ENCODE data around the gene EXOC3.
A peak's percentile ranks its signal among the peaks of the same experiment; 100 is the strongest.
"Not testable (repeated sequence)": the region's sequence is repeated elsewhere in the genome, so short reads cannot be mapped to it uniquely, and the experiment has no call there.

The EXOC3 gene

DNA sequence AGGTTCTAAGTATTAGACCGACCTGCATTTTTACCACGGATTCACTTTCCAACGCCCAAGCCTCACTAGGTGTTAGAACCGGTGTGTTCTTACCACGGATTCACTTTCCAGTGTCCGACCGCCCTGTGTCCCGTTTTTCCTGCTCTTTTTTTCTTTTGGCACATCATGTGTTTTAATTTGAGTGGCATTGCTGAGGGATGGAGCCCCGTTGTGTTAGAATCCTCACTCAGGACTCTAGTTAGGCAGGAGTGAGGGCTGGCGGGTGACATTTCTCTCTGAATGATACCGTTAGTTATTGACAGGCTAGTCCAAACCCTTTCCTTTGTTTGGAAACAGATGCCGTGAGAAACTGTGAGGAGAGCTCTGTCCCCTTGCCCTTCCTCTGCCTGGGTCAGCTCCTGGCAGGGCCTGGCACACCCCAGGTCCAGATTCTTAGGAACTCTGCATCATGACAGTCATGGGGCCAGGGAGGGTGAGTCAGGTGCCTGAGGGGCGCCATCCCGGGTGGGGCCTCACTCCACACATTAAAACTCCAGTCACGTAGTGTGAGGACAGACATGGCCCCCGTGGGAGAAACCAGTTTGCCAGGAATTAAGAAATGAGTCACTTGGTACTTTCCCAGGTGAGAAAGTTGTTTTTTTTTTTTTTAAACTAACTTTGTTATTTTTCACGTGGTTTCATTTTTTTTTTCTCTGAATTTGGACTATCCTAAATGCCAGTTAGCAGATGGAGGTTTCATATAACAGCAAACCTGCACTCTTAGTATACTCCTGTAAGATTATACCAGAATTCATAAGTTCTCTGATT is 15.8 kb downstream of the EXOC3 start:
- peak; percentile 78 to 82 for DNase-seq

GRCh38 chr5:459562-460272 is 16.7 kb downstream of the EXOC3 start:
- no peak for DNase-seq

- no peak for DNase-seq
These were observed 17.3 kb downstream of the EXOC3 start for GRCh38 chr5:460273-460625.

- DNase-seq: no peak
These were observed 19.1 kb downstream of the EXOC3 start for GRCh38 chr5:462051-462481.

DNA sequence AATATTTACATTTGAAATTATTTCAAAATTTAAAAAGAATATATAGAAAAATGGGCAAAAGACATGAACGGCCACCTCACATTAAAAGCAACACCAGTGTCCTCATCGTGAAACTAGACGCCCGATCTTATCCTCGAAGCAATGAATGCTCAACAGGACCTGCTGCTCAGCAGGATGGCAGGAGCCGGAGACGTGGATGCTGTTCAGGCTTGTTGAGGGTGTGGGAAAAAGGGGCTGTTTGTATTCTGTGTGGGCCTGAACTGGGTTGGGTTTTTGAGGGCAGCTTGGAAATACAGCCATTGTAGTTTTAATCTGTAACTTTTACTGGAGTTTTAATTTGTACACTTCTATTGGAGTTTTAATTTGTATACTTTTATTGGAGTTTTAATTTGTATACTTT is 20.3 kb downstream of the EXOC3 start:
- no peak for DNase-seq

- DNase-seq: peak; percentile 65 to 69
These were observed 21.0 kb downstream of the EXOC3 start for GRCh38 chr5:463952-464351.

GRCh38 chr5:464446-464842 is 21.5 kb downstream of the EXOC3 start:
- DNase-seq: no peak

- no peak for DNase-seq
These were observed 22.0 kb downstream of the EXOC3 start for GRCh38 chr5:464843-465590.

DNA sequence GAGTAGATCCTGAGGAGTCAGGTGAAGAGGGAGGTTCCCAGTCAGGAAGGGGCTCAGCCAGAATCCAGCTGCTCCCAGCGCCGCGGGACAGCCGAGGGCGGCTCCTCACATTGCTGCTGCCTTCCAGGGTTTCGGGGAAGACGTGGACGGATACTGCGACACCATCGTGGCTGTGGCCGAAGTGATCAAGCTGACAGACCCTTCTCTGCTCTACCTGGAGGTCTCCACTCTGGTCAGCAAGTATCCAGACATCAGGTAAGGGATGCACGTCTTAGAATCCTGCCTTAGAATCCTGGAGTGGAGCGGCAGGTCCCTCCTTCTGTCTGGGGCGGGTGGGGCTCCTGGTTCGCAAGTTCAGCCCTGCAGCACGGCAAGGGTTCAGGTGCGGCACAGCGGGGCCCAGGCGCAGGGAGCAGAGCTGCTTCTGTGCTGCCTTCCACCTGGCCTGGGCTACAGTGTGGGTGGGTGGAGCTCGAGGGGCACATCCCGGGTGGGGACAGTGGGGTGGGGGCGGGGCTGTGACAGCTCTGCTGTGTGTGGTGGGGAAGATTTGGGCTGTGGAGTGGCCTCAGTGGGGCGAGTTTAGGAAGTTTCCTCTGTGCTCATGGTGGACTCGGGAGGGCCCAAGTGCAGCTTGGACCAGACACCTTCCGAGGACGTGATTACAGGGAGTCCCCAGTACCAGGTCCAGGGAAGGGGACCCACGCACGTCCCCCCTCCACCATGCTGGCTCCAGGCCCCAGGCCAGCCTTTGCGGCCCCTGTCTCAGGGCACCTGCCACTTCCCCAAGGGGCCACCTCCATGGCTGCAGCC is 22.8 kb downstream of the EXOC3 start:
- DNase-seq: no peak

DNA sequence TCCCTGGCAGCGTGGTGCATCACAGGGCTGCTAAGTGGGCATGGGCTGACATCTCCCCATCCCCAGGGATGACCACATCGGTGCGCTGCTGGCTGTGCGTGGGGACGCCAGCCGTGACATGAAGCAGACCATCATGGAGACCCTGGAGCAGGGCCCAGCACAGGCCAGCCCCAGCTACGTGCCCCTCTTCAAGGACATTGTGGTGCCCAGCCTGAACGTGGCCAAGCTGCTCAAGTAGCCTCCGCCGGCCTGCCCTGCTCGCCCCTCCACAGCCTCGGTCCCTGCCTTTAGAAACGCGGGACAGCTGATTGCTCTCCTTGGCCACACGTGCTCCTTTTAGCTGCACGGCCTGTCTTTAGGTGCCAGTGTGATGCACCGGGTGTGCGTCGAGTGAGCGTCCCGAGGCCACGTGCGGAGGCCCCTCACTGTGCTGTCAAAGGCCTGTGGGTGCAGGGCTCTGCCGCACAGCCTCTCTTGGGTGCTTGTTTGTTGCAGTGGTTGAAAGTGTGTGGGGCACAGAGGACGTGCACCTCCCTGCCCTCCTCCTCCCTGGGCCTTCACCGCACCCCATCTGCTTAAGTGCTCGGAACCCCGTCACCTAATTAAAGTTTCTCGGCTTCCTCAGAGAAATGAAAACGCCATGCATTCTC is 23.8 kb downstream of the EXOC3 start:
- DNase-seq: no peak

DNA sequence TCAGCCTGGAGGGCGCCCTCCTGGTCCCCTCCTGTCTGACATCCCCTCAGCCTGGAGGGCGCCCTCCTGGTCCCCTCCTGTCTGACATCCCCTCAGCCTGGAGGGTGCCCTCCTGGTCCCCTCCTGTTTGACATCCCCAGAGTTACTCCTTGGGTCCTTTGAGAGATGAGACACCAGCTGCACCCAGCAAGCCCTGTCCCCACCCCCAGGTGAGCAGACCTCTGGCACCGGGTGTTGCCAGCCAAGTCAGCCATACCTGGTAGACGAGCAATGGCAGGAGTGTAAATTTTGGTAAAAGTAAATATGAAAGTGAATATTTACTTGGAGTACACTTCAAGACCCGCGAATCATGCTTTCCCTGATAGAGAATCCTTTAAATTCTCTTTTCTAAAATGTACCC is 25.4 kb downstream of the EXOC3 start:
- no peak for DNase-seq

- DNase-seq: no peak
These were observed 26.9 kb downstream of the EXOC3 start for GRCh38 chr5:469752-470483.

GRCh38 chr5:470961-471749 is 28.2 kb downstream of the EXOC3 start:
- no peak for DNase-seq

DNA sequence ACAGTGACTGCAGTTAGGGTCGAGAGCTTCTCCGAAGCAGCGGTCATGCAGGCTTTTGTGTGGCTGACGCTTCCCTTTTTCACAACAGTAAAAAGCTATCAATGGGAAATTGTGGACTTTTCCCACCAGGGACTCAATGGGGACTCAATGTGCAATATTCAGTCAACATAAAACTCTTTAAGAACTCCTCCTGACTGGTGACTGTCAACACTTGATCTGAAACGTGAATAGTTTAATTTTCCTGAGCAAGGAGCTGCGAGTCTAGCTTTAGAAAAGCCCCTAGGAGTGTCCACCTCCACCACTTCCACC is 28.7 kb downstream of the EXOC3 start:
- no peak for DNase-seq

- DNase-seq: peak; percentile 28 to 37
These were observed 29.2 kb downstream of the EXOC3 start for GRCh38 chr5:472076-472655.

GRCh38 chr5:472656-473550 is 29.9 kb downstream of the EXOC3 start:
- DNase-seq: peak; percentile 90 to 91

DNA sequence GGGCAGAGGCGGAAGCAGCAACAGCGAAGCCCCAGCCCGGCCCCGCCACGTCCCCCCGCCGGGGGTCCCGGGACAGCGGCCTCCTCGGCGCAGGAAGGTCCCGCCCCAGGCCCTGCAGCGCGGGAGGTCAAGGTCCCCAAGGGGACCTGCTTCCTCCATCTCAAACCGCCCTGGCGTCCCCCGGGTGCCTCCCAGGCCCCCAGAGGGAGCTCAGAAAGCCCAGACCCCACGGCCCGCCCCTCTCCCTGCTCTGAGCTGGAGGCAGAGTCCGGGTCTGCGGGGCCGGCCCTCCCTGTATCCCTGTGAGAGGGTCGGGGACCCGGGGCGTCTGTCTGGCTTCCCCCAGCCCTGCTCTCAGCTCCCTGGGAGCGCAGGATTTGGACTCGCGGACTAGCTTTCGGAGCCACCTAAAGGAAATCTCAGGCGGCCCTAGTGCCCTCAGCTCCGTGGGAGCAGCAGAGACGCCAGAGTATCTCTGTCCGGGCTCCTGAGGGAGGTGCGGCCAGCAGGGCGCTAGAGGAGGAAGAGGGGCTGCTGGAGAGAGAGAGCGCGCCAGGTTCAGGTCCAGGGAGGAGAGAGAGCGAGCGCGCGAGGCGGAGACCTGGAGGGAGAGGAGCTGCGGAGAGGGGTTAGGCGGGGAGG is 30.7 kb downstream of the EXOC3 start:
- peak; percentile 32 to 46 for DNase-seq

DNA sequence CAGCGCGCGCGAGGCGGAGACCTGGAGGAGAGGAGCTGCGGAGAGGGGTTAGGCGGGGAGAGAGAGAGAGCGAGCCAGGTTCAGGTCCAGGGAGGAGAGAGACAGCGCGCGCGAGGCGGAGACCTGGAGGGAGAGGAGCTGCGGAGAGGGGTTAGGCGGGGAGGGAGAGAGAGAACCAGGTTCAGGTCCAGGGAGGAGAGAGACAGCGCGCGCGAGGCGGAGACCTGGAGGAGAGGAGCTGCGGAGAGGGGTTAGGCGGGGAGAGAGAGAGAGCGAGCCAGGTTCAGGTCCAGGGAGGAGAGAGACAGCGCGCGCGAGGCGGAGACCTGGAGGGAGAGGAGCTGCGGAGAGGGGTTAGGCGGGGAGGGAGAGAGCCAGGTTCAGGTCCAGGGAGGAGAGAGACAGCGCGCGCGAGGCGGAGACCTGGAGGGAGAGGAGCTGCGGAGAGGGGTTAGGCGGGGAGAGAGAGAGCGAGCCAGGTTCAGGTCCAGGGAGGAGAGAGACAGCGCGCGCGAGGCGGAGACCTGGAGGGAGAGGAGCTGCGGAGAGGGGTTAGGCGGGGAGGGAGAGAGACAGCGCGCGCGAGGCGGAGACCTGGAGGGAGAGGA is 31.4 kb downstream of the EXOC3 start:
- not testable (repeated sequence) for DNase-seq

All from activated CD4-positive, alpha-beta T cell treated with anti-CD3 and anti-CD28 coated beads, Interleukin-2, amount 50 U/mL, for 48 hours (primary cell).